ENCODE measurements around the gene SLC6A6.

The SLC6A6 gene

GRCh38 chr3:14480207-14481017 lies 78.0 kb downstream of the SLC6A6 start:
- no peak overlapping the region for H3K27ac ChIP-seq (ENCODE audit: low read length)
- no peaks in the 10 kb centered on the region for H3K79me2 ChIP-seq (ENCODE audit: low read length)
- no peaks in the 10 kb centered on the region for H3K27me3 ChIP-seq (replicated peaks; ENCODE audit: insufficient read depth, low read length)
- H3K9ac ChIP-seq (ENCODE audit: low read length) = no peak overlapping the region
- no peaks in the 10 kb centered on the region for H3F3A ChIP-seq (ENCODE audit: insufficient read depth, low read length)
- no peaks in the 10 kb centered on the region for H3K9me2 ChIP-seq (replicated peaks; ENCODE audit: insufficient read depth, low read length)
- H3K36me3 ChIP-seq (replicated peaks; ENCODE audit: insufficient read depth, low read length) = no peaks in the 10 kb centered on the region
- H3K4me3 ChIP-seq (ENCODE audit: low read length) = no peak overlapping the region
- TF ChIP-seq, protein P1, sequence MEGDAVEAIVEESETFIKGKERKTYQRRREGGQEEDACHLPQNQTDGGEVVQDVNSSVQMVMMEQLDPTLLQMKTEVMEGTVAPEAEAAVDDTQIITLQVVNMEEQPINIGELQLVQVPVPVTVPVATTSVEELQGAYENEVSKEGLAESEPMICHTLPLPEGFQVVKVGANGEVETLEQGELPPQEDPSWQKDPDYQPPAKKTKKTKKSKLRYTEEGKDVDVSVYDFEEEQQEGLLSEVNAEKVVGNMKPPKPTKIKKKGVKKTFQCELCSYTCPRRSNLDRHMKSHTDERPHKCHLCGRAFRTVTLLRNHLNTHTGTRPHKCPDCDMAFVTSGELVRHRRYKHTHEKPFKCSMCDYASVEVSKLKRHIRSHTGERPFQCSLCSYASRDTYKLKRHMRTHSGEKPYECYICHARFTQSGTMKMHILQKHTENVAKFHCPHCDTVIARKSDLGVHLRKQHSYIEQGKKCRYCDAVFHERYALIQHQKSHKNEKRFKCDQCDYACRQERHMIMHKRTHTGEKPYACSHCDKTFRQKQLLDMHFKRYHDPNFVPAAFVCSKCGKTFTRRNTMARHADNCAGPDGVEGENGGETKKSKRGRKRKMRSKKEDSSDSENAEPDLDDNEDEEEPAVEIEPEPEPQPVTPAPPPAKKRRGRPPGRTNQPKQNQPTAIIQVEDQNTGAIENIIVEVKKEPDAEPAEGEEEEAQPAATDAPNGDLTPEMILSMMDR (IDR thresholded peaks at IDR 0.05; ENCODE audit: low read length) = no peak
- TF ChIP-seq EZH2 (optimal IDR thresholded peaks at IDR 0.05; ENCODE audit: low read depth, low read length) (no peak), EZH2phosphoT487 (IDR thresholded peaks at IDR 0.05; ENCODE audit: low read length) (no peak)
- no peak overlapping the region for H2AFZ ChIP-seq (ENCODE audit: low read length)
- H4K20me1 ChIP-seq (ENCODE audit: insufficient read depth, low read length) = no peaks in the 10 kb centered on the region
- H3K4me1 ChIP-seq (ENCODE audit: low read length) = no peaks in the 10 kb centered on the region
- H3K4me2 ChIP-seq (ENCODE audit: low read depth, low read length) = no peak overlapping the region
- H3K9me3 ChIP-seq (replicated peaks; ENCODE audit: insufficient read depth, low read length) = no peaks in the 10 kb centered on the region
- no peak for DNase-seq

GRCh38 chr3:14481018-14481645 lies 78.7 kb downstream of the SLC6A6 start:
- Histone ChIP-seq H4K20me1 (ENCODE audit: insufficient read depth, low read length) (no peaks in the 10 kb centered on the region), H2AFZ (ENCODE audit: low read length) (no peak overlapping the region), H3K4me1 (ENCODE audit: low read length) (peaks cover 7% of the 10 kb centered on the region; the same call in 1 of the 2 replicates), H3F3A (ENCODE audit: insufficient read depth, low read length) (no peaks in the 10 kb centered on the region), H3K9me2 (replicated peaks; ENCODE audit: insufficient read depth, low read length) (no peaks in the 10 kb centered on the region), H3K9me3 (replicated peaks; ENCODE audit: insufficient read depth, low read length) (no peaks in the 10 kb centered on the region), H3K4me2 (ENCODE audit: low read depth, low read length) (no peak overlapping the region), H3K4me3 (ENCODE audit: low read length) (no peak overlapping the region), H3K9ac (ENCODE audit: low read length) (no peak overlapping the region), H3K36me3 (replicated peaks; ENCODE audit: insufficient read depth, low read length) (no peaks in the 10 kb centered on the region), H3K27ac (ENCODE audit: low read length) (no peak overlapping the region), H3K27me3 (replicated peaks; ENCODE audit: insufficient read depth, low read length) (no peaks in the 10 kb centered on the region), H3K79me2 (ENCODE audit: low read length) (no peaks in the 10 kb centered on the region)
- DNase-seq = no peak
- TF ChIP-seq, protein P1 (IDR thresholded peaks at IDR 0.05; ENCODE audit: low read length) = no peak
- TF ChIP-seq EZH2 (optimal IDR thresholded peaks at IDR 0.05; ENCODE audit: low read depth, low read length) (no peak), EZH2phosphoT487 (IDR thresholded peaks at IDR 0.05; ENCODE audit: low read length) (no peak)

DNA sequence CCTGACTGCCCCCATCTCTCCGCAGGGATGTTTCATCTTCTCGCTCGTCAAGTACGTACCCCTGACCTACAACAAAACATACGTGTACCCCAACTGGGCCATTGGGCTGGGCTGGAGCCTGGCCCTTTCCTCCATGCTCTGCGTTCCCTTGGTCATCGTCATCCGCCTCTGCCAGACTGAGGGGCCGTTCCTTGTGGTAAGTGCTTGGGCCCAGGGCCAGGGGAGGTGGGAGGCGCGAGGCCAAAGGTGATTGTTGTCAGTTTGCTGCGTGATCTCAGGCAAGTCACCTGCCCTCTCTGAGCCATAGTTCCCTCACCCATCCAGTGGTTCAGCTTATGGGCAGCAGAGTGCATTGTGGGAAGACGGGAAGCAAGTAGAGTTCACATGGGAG lies 79.2 kb downstream of the SLC6A6 start:
- Histone ChIP-seq H3K4me1 (ENCODE audit: low read length) (peaks cover 9% of the 10 kb centered on the region; the same call in 1 of the 2 replicates), H3K27me3 (replicated peaks; ENCODE audit: insufficient read depth, low read length) (no peaks in the 10 kb centered on the region), H3K27ac (ENCODE audit: low read length) (no peak overlapping the region), H3K79me2 (ENCODE audit: low read length) (no peaks in the 10 kb centered on the region), H4K20me1 (ENCODE audit: insufficient read depth, low read length) (no peaks in the 10 kb centered on the region), H3K9ac (ENCODE audit: low read length) (no peak overlapping the region), H3K9me2 (replicated peaks; ENCODE audit: insufficient read depth, low read length) (no peaks in the 10 kb centered on the region), H3F3A (ENCODE audit: insufficient read depth, low read length) (no peaks in the 10 kb centered on the region), H3K36me3 (replicated peaks; ENCODE audit: insufficient read depth, low read length) (no peaks in the 10 kb centered on the region), H3K4me2 (ENCODE audit: low read depth, low read length) (no peak overlapping the region), H3K4me3 (ENCODE audit: low read length) (no peak overlapping the region), H3K9me3 (replicated peaks; ENCODE audit: insufficient read depth, low read length) (no peaks in the 10 kb centered on the region), H2AFZ (ENCODE audit: low read length) (no peak overlapping the region)
- TF ChIP-seq, protein P1 (IDR thresholded peaks at IDR 0.05; ENCODE audit: low read length) = no peak
- no peak for TF ChIP-seq EZH2 (optimal IDR thresholded peaks at IDR 0.05; ENCODE audit: low read depth, low read length)
- no peak for TF ChIP-seq EZH2phosphoT487 (IDR thresholded peaks at IDR 0.05; ENCODE audit: low read length)
- no peak for DNase-seq
